GM19455 (cell line): ENCODE measurements around the gene LPA.
"Not testable (repeated sequence)": the region's sequence is repeated elsewhere in the genome, so short reads cannot be mapped to it uniquely, and the experiment has no call there.

ENCODE experiments used
- ATAC-seq: cut with Tn5 transposase; IDR thresholded peaks from one replicate; pipeline ENCODE4 v1.9.1; 2021; ENCODE audit not compliant: unreplicated experiment

The LPA gene, protein sequence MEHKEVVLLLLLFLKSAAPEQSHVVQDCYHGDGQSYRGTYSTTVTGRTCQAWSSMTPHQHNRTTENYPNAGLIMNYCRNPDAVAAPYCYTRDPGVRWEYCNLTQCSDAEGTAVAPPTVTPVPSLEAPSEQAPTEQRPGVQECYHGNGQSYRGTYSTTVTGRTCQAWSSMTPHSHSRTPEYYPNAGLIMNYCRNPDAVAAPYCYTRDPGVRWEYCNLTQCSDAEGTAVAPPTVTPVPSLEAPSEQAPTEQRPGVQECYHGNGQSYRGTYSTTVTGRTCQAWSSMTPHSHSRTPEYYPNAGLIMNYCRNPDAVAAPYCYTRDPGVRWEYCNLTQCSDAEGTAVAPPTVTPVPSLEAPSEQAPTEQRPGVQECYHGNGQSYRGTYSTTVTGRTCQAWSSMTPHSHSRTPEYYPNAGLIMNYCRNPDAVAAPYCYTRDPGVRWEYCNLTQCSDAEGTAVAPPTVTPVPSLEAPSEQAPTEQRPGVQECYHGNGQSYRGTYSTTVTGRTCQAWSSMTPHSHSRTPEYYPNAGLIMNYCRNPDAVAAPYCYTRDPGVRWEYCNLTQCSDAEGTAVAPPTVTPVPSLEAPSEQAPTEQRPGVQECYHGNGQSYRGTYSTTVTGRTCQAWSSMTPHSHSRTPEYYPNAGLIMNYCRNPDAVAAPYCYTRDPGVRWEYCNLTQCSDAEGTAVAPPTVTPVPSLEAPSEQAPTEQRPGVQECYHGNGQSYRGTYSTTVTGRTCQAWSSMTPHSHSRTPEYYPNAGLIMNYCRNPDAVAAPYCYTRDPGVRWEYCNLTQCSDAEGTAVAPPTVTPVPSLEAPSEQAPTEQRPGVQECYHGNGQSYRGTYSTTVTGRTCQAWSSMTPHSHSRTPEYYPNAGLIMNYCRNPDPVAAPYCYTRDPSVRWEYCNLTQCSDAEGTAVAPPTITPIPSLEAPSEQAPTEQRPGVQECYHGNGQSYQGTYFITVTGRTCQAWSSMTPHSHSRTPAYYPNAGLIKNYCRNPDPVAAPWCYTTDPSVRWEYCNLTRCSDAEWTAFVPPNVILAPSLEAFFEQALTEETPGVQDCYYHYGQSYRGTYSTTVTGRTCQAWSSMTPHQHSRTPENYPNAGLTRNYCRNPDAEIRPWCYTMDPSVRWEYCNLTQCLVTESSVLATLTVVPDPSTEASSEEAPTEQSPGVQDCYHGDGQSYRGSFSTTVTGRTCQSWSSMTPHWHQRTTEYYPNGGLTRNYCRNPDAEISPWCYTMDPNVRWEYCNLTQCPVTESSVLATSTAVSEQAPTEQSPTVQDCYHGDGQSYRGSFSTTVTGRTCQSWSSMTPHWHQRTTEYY (N-terminal part only)

DNA sequence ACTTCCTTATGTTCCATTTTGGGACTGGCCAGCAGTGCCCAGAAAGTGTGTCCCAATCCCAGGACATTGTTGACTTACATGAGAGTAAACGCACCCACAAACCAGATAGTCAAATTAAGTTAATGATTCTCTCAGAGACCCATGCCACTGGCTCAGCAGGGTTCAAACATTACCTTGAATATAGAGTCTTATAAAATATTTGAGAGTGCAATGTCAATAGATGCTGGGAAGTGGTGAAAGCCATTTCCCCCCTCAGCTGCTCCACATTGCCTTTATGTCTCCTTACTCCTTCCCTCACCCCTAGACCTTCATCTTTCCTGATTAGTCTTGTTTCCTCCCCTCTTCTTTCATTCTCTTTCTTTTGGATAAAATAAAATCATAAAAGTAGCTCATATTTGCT is at the start of gene LPA:
Gene LPA, minus strand, starts transcription at position 78 of the 400 bp plus-strand sequence. Its CDS starts 61 bp downstream, at position 17.
- ATAC-seq, result not testable (repeated sequence)

DNA sequence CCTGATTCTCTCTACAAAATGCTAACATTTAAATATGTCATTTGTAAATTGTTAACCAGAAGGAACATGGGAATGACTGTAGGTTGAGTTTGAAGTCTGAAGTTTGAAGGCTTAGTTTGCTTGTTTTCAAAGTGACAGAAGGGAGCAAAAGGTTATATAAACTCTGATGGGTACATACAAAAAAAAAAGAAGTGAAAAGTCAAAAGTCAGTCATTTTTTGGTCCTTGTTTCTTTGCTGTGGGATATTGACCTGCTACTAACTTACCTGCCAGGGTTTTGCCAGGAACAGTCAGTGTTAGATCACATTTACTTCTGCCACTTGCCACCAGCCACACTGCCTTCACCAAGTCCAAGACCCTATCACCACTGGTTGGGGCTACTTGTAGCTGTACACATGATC is 44.9 kb upstream of the LPA start:
- ATAC-seq, result not testable (repeated sequence)

DNA sequence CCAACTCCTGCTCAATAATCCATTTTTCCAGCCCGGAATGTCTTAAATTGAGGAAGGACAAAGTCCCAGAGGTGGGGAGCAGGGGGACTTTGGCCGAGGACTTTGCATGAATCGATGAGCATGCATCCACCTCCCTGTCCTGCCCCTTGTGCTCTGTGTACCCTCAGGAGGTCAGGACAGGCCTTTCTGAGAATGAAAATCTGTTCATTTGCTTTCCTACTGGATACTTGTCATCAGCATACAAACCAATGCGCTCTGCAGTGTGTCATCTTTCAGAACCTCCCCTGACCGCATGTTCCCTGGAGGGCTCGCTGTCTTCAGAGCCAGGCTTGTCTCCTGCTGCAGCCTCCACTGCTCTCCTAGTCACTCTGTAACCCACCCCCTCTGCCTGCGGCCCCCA is 40.6 kb upstream of the LPA start:
- ATAC-seq, result not testable (repeated sequence)

DNA sequence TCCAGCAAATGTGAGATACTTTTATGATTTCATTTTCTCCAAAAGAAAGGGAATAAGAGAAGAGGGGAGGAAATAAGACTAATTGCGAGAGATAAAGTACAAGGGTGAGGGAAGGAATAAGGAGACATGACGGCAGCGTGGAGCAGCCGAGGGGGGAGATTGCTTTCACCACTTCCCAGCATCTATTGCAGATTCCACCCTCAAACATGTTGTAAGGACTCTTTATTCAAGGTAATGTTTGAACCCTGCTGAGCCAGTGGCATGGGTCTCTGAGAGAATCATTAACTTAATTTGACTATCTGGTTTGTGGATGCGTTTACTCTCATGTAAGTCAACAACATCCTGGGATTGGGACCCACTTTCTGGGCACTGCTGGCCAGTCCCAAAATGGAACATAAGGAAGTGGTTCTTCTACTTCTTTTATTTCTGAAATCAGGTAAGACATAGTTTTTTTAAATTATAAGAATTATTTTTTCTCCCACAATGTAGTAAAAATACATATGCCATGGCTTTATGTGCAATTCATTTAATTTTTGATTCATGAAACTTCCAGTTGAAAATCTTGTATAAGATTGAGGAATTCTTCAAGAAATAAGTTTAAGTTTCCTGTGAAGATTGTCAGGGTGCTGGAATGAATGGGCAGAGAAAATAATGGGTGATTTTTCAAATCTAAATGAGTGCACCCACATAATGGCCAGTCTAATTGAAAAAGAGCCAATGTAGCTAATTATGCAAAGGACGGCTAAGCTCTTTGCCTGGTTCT is 38.0 kb upstream of the LPA start, which contains the start of gene PLG:
Gene PLG, plus strand, starts transcription at position 327 of the 763 bp plus-strand sequence. Its CDS starts 61 bp downstream, at position 388.
- ATAC-seq, result not testable (repeated sequence)

DNA sequence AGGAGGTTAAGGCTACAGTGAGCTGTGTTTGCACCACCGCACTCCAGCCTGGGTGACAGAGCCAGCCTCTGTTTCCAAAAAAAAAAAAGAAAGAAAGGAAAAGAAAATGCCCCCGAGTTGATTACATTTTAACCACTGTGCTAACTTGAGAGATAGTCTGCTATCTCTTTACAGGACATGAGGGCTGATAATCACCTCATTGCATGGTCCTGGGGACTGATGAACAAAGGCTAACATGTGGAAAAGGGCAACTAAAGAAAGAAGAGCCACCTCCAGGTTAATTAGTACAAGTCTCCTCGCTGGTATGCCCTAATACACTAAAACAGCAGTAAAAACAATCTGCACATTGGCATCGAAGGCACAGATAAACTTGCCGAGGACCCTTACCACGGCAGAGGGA is 33.8 kb upstream of the LPA start:
- ATAC-seq, result no peak

DNA sequence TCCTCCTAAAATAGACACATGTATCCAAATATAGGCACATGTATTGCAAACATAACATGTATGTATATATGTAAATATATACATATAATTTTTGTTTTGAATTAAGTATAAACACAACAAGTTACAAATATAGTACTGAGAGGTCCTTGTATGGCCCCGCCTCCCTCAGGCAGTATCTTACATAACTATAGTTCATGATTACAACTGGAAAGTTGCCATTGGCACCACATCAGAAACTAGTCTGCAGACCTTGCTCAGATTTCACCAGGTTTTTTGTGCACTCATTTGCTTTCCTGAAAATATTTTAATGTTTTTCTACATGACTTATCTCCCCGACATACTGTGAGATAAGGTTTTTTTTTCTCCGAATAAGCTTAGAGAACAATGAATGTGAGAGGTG is 32.8 kb upstream of the LPA start:
- not testable (repeated sequence) for ATAC-seq

DNA sequence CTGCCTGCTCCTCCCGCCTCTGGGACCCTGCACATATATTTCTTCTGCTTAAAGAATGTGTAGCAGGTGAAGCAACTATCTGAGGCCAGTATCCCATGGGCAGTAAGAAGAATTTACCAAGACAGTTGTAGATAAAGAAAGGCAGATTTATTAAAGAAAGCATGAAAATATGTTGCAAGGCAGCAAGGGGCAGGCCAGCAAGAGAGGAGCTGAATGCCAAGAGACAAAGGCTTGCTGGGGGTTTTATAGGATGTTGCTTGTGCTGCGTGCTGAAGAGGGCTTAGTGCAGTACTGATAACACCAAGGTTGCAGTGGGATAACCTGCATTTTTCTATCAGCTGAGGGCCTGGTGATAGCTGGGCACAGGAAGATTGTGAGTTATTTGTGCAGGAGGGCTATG is 31.5 kb upstream of the LPA start:
- ATAC-seq, result not testable (repeated sequence)

DNA sequence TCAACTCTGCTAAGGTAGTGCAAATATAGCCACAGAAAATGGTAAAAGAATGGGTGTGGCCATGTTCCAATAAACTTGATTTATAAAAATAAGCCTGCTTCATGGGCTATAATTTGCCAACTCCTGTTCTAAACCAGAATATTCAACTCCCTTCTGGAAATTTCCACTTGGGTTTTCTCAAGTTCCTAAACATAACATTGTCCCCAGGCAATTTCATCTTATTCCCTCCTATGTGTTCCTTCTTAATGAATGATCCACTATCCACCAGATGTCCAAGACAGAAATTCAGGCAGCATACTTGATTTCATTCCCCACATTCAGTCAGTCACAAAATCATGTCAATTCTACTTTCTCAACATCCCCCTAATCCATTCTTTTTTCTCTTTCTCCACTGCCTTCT is 30.9 kb upstream of the LPA start:
- not testable (repeated sequence) for ATAC-seq

DNA sequence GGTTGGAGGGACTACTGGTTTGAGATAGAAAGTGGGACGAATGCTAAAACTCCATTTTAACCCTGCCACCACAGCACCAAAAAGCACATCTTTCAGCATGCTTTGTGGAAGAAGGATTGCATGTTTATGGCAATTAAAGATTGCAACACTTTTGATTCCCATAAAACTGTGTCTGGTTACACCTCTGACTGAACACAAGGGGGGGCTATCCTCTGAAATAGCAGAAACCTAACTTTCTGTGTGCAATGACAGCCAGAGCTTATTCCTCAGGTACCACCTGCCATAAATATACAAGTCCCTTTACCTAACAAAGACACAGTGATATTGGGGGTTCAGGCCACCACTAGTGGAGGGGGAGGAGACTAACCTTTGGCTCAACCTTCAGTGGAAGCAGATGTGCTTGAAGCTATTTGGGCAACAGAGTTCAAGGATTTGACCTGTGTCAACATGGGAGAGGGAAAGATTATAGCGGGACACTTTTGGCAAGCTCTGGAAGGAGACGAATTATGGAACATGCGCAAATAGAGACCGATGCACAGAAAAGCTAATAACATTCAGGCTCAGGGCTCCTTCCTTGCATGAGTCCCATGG is 28.4 kb upstream of the LPA start:
- ATAC-seq, result no peak

DNA sequence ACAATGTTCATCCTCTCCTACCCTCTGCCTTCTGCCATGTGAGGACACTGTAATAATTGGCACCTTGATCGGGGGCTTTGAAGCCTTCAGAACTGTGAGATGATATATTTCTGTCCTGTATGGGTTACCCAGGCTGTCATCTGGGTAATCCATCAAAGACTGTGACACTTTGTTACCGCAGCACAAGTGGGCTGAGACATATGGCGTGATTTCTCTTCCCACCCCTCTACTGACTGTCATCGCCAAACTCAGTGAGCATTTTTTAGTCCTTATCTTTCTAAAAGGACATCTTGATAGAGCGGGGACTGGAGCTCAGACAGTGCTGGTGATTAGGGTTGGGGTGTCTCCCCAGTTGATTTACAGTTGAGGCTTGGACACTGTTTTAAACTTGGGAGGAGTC is 27.5 kb upstream of the LPA start:
- ATAC-seq, result no peak

DNA sequence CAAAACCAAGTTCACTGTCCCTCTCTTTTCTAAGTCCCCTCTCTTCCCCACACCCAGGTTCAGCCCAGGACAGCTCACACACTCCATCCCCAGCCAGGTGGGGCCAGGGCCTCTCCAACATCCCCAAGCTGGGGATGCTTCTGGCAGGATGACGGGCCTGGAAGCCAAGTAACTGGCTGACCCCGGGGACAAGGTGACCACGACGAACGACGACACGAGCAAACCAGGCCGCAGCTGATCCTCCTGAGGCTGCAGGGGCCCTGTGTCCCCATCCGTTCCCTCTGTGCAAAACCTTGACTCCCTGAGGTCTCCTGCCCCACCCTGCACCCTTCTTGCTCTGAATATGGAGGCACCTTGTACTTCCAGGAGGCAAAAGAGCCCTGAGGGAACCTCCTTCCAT is 26.4 kb upstream of the LPA start:
- ATAC-seq, result no peak

DNA sequence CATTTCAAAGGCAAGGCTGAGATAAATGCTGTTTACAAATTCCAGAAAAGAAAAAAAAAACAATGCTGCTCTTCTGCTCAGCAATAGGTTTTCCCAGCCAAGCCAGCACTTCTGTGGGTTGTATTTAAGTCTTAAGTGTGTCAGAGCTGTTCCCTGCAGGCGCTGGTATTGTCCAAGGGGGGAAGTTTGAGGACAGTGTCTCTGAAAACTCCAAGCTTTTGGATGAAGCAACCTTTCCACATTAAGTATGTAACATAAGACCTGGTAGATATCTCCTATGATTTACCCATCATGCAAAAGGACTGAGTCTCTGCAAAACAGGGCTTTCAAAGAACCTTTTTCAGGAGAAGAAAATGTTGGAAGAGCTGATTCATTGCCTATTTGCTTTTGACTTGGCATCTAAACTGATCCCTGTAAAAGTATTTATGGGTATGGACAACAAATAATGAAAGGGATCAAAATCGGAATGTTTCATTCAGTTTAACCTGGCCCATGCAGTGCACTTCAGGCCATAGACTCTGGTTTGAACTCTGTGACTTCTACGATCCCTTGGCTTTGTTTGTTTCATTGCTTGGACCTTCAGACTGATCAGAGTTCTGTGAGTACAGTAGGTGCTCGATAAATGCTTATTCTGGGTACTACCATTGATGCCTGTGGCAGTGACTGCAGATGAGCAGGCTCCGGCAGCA is 21.8 kb upstream of the LPA start:
- ATAC-seq, result no peak

DNA sequence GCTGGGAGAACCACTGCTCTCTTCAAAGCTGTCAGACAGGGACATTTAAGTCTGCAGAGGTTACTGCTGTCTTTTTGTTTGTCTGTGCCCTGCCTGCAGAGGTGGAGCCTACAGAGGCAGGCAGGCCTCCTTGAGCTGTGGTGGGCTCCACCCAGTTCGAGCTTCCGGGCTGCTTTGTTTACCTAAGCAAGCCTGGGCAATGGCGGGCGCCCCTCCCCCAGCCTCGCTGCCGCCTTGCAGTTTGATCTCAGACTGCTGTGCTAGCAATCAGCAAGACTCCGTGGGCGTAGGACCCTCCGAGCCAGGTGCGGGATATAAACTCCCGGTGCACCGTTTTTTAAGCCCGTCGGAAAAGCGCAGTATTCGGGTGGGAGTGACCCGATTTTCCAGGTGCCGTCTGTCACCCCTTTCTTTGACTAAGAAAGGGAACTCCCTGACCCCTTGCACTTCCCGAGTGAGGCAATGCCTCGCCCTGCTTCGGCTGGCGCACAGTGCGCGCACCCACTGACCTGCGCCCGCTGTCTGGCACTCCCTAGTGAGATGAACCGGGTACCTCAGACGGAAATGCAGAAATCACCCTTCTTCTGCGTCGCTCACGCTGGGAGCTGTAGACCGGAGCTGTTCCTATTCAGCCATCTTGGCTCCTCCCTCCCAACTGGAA is 21.2 kb upstream of the LPA start:
- not testable (repeated sequence) for ATAC-seq

DNA sequence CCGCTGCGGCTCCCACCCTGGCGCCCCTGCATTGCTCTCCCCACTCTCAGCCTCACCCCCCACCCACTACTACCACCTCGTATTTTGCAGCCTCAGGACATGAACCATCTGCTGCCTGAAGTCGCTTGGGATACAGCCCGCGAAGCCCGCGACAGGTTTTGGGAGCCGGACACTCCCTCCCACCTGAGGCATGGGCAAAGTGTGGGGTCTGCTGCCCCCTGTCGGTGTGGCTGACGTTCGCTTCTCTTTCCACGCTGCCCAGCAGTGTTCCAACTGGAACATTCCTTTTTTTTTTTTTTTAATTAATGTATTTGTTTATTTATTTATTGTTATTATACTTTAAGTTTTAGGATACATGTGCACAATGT is 15.3 kb upstream of the LPA start:
- no peak for ATAC-seq

DNA sequence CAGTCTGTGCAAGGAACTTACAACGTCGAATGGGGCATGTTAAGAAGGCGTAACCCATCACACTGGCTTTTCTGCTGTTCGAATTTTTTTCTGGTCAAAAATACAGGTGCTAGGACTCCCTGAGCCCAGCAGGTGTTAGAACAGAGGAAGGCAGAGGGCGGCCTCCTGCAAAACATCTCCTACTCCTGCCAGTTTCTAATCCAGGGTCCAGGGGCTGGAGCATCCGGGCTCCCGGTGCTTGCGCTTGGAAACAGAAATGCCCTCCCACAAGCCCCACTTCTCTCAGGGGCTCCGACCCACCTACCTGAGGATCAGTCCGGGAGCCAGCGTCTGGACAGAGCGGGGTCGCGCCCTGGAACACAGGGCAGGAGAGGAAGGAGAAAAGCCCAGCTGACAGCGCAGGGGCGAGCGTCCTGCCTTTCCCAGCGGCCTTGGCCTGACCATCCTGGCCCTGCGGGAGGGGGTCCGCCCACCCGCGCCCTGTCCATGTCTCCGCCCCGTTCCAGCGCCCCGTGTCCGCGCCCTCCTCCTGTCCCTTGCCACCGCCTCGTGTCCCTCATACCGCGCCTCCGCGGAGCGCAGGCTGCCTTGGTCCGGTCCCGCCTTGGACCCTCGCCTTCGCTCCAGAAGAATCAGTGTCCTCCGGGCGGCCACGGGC is 14.8 kb upstream of the LPA start:
- no peak for ATAC-seq

DNA sequence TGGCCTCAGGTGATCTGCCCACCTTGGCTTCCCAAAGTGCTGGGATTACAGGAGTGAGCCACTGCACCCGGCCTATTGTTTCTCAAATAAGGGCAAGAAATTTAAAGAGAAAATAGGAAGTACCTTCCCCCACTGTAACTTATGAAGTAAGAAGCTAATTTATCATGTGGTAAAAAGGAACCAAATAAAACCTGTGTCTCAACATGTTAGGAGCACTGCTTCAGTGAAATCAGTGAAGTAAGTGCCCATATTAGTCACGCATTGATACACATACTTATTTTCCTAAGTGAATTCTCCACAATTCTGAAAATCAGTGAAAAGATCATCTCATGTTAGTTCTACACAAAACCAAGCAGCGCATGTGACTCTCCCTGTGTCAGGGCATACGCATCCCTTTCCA is 14.2 kb upstream of the LPA start:
- no peak for ATAC-seq

DNA sequence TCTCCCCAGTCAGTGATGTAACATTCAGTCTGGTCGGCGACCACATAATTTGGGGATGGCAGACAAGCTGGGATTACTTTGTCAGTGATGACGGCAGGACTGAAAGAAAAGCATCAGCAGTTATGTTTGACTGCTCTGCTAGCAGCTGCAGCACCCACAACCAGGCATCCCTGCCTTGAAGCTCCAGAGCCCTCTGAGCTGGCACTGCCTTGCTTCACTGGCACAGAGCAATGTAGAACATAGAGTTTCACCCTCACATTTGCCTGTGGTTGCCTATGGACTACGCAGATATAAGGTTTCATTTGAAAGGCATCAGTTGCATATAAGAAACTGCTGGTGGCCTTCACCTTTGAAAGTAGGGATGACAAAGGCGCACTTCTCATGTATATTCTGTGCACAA is 12.3 kb upstream of the LPA start:
- not testable (repeated sequence) for ATAC-seq

DNA sequence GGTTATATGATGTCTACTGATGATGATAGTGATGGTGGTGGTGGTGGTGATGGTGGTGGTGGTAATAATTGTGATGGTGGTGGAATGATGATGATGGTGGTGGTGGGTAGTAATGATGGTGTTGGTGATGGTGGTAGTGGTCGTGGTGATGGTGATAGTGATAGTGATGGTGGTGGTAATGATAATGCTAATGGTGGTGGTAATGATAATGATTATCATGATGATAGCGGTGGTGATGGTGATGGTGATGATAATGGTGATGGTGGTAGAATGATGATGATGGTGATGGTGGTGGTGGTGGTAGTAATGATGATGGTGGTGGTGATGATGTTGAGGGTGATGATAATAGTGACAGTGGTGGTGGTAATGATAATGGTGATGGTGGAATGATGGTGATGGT is 4.5 kb upstream of the LPA start:
- ATAC-seq, result no peak
